NCI-H526 (cell line): ENCODE results near the gene BET1.

ENCODE experiments used
- DNase-seq, 2 experiments: peaks; one replicate each; lab custom pipeline; 2025; lab: John Stamatoyannopoulos, UW

Gene BET1

DNA sequence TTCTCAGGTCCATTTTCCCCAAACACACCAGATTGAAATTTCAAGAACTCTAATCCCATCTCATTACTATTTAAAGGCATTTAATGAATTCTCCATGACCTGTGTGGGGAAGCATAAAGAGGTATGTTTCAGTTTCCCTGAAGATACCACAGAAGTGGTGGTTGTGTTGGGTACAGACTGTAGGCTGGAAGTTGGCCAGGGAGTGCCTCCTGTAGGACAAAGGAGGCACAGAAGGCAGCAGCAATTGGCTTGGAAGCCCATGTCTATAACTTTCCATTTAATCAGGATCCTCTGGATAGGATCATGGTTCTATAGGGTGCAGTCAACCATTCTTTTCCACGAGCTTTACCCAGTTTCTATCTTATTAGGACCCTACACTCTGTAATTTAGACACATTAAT is 8.6 kb upstream of the BET1 start:
- DNase-seq: peak in 1 of 2 experiments; percentile 14

DNA sequence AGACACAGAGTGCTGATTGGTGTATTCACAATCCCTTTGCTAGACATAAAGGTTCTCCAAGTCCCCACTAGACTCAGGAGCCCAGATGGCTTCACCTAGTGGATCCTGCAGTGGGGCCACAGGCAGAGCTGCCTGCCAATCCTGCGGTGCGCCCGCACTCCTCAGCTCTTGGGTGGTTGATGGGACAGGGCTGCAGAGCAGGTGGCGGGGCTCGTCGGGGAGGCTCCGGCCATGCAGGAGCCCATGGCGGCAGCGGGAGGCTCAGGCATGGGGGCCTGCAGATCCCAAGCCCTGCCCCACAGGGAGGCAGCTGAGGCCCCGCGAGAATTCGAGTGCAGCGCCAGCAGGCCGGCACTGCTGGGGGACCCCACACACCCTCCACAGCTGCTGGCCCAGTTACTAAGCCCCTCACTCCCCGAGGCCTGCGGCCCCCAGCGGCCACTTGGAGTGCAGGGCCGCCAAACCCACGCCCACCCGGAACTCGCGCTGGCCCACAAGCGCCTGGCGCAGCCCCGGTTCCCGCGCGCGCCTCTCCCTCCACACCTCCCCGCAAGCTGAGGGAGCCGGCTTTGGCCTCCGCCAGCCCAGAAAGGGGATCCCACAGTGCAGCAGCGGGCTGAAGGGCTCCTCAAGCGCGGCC is 7.7 kb upstream of the BET1 start:
- DNase-seq: no peak

DNA sequence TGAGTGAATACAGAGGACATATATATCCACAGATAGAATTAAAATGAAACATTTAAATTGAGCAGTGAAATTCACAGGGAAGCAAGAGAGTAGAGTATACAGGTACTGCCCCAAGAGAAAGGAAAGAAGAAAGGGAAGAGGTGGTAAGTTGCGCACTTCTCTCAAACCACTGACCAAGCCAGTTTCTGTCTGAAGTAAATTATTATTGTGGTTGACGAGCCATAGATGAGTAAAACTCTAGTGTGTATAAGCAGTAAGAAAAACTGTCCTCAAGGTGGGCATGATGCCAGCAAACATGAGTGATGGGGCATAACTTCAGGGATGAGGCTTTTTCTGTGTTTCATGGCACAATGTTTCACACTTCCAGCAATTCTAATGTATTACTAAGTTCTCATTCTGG is 4.4 kb upstream of the BET1 start:
- DNase-seq: no peak

DNA sequence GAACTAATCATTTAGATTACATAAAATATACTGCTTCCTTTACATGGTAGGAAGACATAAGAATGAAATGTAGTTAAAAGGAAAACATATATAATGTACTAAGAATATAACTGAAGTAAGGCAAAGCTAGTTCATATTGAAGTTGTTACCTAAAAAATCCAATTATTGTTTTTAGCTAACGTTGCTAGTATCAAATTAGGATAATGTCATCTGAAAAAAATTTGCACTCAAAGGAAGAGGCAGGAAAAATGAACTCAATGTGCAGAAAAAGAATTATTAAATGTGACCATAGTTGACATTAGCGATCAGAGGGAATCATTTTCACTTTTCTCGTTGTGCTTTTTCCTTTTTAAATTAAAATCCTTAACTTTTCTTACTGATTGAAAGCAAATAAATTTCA is 1.6 kb upstream of the BET1 start:
- no peak for DNase-seq

DNA sequence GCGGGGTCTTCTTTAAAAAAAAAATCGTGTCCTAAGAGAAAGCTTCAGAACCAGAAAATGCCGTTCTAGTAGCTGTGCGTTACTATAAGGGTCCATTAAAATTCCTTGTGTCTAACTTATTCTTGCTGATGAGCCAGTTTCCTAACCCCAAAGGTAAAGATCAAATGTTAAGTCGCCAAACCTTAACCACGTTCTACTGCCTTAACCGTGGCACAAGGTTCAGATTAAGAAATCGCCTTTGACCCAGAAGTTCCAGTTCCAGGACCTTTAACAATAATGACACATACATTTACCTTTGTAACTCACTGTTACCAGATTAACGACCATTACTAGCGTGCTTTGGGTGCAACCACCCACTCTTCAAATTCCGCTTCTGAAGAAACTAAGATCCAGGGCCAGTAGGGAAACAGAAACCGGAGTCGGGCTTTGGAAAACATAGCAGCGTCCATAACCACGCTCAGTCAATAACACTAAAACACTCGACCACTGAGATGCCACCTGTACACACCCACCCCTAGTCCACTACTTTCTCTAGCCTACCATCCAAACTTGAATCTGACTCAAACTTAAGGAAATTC is 620 bp downstream of the BET1 start:
- peak in 1 of 2 experiments; percentile 28 for DNase-seq

DNA sequence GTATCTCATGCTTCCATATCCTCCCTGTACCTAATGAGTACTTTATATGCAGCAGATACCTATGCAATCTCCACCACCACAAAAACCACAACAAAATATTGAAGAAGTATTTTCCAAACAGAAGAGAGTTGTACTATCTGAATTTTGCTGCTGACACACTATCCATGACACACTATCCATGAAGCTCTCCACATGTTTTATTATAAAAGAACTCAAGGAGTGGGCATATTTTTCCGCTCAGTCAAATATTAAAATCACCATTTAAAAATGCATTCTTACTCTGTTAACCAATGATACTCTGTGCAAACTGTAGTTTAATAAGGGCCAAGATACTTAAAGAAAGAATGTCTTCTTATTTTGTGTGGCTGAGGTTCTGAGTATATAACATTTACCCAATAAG is 2.8 kb downstream of the BET1 start:
- DNase-seq: no peak

DNA sequence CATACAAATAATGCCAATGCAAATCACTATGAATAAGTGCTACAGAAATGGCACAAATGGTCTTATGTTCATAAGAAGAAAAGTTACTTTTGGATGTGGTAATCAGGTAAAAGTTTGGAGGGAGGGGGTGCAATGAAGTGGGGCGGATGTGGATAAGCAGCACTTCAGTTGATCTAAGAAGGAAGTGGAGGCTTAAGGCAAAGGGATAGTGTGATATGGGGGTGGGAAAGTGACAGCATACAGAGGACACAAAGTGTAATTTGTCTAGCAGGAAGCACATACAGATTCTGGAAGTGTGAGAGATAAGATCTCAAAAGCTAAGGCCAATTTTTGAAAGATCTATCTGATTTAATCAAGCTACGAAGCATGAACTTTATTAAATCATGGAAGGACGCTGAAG is 6.3 kb downstream of the BET1 start:
- no peak for DNase-seq

DNA sequence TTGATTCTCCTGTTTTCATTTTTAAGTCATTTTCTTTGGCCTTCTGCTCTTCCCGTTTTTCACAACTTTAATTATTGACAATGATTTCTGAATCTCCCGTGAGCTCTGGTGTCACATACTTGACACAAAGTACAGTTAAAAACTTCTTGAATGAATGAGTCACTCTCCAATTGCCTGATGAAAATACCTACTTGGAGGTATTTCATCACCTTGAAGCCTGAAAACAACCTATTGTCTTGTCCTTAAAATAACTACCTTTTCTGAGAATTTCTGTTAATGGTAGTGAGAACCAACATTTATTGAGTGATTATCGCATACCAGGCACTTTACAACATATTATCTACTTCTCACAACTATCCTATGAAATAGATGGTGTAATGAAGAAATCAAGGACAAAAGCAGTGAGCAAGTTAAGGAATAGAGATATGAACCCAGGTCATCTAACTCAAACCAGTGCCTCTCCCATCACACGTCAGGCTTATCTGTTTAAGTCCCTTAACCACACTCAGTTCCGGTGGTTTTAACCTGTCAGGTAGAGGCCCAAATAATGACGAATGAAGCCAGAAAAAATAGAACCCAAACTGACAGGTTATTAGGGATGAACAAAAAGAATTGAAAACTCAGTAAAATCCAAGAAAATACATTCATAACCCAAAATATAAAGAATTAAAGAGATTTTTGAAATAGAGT is 11.6 kb downstream of the BET1 start:
- DNase-seq: no peak

DNA sequence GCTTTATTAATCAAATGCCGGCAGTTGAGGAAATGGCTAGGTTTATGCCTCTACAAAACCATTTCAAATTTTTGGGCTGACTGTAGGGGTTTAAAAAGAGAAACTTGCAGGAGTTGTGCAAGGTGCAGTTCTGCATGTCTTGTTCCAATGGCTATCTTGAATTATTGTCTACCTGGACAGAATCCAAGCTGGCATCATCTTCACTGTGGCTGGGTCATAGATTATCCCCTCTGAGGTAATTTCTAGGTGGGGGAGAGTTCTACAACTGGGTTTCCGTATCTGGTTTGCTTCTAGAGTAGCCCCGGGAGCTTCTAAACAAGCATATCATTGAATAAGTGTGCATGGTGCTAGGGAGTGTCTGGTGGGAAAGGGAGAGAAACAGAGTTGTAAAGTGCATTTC is 16.9 kb downstream of the BET1 start:
- DNase-seq: no peak

DNA sequence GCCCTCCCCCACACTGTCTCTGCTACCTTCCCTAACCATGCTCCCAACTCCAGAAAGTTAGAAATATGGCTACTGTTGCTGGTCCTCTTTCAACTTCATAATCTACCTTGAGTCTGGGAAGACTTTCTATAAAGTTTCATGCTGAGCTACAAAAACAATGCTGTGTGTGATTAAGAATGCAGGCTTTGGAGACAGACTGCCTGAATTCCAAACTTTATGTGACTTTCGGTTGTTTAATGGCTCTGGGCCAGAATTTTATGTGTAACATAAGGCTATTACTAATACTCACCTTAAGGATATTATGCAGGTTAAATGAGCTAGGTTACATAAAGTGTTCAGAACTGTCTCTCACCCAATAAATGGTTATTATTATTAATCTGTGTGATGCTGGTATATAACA is 19.1 kb downstream of the BET1 start:
- DNase-seq: no peak

DNA sequence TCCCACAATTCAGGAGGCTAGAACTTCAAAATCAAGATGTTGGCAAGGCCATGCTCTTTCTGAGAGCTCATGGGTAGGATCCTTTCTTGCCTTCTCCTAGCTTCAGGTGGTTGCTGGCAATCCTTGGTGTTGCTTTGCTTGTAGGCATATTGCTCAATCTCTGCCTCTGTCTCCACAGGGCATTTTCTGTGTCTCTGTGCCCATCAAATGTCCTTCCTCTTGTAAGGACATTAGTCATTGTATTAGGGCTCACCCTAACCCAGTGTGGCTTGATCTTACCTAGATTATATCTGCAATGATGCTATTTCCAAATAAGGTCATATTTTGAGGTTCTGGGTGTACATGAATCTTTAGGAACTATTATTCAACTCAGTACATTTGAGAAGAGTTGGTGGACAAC is 20.1 kb downstream of the BET1 start:
- DNase-seq: no peak

DNA sequence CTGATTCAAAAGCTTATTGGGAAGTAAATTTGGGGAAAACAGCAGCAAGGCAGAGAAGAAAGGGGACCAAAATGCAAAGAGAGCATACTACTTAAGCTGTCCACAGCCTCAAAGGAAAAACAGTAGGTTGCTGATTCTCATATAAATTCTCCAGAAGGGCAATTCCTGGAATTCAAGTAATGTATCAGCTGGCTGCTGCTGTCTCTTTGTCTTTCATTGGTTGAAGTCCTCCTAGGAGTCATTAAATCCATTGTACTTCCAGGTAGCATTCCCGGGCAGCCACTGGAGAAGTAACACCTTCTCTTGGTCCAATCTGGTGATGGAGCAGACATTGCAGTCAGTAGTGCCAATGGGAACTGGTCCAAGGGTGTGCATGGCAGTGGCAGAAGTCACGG is 22.7 kb downstream of the BET1 start:
- DNase-seq: no peak

DNA sequence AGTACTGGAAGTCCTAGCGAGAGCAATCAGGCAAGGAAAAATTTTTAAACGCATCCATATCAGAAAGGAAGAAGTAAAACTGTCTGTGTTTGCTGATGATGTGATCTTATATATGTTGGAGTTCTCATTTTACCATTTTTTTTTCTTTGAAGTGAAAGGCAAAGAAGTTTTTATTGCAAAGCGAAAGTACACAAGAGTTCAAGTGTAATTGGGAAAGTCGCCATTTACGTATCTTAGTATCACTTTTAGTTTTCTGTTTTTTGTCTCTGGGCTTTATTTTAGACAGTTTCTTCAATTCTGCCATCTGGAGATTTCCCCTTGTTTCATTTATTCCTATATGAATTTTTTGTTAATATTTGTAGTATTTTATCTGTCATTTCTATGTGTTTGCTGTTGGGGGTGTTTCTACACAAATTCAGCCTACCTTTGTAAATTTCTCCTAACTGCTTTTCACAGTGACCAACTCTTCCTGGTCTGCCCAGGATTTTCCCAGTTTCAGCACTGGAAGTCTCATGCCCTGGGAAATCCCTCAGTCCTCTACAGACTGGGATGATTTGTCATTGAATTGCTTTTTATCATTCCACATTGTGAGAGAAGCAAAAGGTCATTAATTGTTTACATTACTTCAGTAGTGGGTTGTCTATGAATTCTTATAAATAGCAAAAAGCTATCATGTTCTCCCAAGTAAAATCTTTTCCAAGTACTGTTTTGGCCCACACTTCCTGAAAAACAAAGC is 23.2 kb downstream of the BET1 start:
- no peak for DNase-seq

DNA sequence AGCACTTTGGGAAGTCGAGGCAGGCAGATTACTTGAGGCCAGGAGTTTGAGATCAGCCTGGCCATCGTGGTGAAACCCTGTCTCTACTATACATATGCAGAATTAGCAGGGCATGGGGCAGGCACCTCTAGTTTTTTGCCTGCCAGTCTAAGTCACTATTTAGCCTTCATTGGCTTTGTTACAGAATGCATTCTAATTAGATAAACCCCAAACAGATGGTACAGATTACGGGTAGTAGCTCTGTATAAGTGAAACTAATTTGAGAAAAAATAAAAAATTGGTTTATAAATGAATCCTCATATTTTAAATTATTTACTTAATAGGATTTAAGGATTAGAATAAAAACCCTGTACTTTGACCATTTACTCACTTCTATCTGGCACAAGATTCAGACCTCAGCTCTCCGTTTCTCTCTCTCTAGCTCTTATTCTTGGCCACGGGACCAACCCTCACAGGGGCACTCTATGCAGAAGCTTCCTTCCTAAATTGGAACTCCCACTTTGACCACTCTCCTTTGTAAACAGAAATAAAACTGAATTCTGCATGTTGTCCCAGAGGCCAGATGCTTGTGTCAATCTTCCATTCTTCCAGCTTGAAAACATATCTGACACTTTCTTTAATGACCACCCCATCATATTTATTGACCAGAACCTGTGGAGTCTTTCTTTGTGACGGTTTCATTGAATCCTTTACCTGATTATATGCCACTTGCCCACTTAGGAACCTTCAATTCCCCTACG is 26.8 kb downstream of the BET1 start:
- no peak for DNase-seq

DNA sequence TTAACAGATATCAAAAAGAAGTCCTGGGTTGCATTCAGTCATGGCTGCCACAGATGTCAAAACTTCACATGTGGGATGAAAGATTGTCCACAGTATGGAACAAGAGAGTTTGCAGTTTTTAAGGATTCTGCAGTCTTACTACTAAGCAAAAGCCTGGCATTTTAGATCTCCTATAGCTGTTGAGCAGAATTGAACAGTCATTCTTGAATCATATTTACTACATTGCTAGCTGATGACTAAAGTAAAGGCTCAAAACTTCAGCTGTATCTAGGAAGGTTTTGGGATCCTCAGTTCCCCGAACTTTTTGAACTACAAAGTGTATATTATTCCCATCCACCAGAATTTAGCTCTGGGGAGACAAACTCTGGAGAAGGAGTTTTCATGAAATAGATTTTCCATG is 31.0 kb downstream of the BET1 start:
- DNase-seq: no peak

DNA sequence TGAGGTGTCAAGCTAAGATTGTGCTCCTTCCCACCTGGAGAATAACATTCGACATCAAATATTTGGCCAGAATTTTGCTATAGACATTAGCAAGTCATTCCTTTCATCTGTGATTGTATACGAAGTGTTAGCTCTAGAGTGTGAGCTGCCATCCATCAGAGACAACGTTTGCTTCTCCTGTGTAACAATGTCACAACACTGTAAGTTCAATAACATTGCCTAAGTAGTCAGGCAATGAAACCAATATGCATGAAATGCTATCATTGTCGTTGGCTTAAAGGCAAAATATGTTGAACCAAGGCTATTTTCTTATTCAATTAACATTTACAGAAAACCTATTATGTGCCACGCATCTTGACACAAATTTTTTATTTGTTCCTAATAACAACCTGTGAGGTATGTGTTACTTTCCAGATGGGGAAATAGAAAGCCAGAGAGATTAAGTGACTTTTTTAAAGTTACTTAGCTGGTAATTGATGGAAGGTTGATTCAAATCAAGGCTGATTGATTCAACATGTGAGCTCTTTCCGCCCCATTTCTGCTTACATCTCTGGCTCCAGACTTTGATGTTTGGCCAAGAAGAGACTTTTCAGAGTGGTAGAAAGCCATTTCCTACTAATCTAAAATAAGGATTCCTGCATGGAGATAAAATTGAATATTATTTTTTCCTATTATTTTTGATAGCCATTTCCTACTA is 32.0 kb downstream of the BET1 start:
- no peak for DNase-seq

DNA sequence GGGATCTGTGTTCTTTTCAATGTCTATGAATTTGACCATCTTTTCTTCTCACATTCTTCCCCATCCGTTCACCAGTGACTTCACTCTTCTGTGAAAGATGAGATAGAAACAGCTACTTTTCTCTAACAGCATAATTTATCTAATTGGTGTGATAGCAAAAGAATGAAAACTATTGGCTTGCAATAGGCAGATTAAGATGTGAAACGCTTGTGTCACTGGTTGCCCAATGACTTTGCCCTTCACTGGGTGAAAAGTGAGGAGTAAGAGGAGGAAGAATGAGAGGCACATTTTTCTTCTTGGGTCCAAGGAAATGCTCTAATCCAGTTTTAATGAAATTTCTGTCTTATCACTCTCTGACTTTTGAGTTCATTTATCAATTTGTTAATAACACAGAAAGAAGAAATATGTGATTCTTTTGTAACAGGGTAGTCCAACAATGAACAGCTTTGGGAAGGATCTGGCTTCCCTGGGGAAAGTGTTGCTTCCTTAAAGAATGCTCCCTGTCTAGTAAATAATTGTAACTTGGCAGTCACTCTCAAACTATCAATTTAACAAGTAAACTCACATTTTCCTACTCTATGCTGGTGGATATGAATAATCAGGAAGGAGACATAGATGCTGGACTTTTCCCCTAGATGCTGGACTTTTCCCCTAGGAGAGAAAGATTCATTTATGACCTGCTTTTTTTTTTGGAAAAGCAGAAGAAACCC is 35.1 kb downstream of the BET1 start:
- DNase-seq: no peak

DNA sequence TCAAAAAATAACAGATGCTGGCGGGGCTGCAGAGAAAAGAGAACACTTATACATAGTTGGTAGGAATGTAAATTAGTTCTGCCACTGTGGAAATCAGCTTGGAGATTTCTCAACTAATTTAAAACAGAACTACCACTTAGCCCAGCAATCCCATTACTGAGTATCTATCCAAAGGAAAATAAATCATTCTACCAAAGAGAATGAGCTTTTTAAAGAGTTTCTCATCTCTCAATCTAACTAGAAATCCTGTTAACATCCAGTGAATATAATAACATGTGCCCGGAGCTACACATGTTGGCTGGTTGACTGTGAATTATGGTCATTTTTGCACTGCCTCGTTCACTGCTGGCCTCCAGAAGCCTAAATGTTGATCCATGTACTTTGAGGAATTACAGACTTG is 39.3 kb downstream of the BET1 start:
- DNase-seq: no peak

DNA sequence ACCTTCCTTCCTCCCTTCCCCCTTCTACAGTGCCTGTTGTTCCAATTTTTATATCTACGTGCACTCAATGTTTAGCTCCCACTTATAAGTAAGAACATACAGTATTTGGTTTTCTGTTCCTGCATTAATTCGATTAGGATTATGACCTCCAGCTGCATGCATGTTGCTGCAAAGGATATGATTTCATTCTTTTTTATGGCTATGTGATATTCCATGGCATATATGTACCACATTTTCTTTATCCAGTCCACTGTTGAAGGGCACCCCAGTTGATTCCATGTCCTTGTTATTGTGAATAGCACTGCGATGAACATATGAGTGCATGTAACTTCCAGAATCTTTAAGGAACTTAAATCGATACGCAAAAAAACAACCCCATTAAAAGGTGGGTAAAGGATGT is 39.9 kb downstream of the BET1 start:
- DNase-seq: no peak

DNA sequence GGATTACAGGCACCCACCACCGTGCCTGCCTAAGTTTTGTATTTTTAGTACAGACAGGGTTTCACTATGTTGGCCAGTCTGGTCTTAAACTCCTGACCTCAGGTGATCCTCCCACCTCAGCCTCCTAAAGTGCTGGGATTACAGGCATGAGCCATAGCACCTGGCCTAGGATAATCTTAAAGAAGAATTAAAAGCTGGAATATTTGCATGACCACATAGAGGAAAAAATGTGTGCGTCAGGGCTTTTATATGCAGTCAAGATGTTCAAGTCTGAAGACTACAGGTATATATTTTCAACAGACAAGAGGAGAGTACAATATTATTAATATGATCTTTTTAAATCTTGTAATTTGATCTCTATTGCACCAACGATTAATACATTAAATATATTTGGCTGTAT is 43.2 kb downstream of the BET1 start:
- DNase-seq: no peak

DNA sequence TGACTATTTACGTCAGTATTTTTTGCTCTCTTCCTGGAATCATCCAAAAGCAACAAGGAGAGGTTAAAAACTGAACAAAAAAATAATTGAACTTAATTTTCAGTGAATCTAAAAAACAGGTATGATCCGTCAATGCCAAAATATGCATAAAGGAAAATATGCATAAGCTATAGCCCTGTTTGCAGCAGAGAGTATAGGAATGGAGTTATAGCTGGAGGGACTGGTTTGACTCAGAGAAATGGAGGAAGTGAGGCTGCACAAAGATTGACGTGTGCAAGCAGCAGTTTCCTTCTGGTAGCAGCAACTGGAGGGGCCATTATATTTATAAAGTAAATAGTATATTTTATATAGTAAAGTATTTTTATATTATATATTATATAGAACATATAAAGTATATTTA is 45.5 kb downstream of the BET1 start:
- no peak for DNase-seq
